GM21526 (cell line): ENCODE measurements around the gene NARF.
"Not testable (repeated sequence)": the region's sequence is repeated elsewhere in the genome, so short reads cannot be mapped to it uniquely, and the experiment has no call there.

Experiments used
- ATAC-seq: cut with Tn5 transposase; IDR thresholded peaks from one replicate; pipeline ENCODE4 v1.9.1; 2021; ENCODE audit warnings: moderate library complexity; ENCODE audit not compliant: unreplicated experiment, low FRiP score

NARF gene

GRCh38 chr17:82528484-82529265, 70.1 kb downstream of the NARF start:
- ATAC-seq = no peak

DNA sequence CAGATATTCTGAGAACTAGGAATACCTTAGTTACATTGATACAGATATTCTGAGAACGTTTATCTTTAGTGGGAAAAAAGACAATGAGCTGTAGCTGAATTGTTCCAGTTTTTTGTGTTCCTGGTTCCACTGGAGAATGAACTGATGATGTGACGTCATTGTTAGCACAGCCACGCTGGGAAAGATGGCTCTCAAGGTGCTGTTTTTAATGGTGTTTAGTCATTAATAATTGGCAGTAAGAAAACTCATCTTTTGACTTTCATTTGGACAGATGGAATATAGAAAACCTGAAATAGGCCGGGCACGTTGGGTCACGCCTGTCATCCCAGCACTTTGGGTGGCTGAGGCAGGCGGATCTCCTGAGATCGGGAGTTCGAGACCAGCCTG, 71.4 kb downstream of the NARF start:
- ATAC-seq = no peak

DNA sequence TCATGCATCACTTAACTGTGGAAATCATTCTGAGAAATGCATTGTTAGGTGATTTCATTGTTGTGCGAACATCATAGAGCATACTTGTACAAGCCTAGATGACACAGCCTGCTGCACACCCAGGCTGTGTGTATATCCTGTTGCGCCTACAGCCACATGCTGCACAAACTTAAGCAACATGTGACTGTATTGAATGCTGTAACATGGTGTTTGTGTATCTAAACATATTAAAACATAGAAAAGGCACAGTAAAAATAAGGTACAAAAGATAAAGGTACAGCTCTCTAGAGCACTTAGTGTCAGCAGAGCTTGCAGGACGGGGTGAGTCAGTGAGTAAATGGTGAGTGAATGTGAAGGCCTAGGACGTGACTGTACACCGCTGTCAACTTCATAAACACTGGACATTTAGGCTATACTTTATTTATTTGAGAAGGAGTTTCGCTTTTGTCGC, 72.9 kb downstream of the NARF start:
- ATAC-seq = no peak

DNA sequence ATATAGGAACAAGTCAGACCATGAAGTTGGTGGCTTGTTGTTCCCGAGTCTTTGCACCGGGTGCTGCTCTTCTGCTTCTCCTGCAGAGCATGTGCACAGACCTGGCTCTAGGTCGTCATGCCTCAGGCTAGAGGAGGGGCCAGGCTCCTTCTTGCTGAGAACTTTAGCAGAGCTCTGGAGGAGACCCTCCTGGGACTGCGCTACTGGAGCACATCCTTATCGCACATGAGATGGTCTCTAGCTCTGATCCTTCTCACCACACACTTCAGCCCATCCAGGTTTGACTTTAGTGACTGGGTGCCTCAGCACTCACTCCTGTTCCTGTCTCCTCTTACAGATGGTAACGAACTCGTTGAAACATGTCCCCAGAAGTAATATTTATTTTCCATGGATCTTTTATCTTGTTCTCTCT, 75.9 kb downstream of the NARF start:
- ATAC-seq = no peak

DNA sequence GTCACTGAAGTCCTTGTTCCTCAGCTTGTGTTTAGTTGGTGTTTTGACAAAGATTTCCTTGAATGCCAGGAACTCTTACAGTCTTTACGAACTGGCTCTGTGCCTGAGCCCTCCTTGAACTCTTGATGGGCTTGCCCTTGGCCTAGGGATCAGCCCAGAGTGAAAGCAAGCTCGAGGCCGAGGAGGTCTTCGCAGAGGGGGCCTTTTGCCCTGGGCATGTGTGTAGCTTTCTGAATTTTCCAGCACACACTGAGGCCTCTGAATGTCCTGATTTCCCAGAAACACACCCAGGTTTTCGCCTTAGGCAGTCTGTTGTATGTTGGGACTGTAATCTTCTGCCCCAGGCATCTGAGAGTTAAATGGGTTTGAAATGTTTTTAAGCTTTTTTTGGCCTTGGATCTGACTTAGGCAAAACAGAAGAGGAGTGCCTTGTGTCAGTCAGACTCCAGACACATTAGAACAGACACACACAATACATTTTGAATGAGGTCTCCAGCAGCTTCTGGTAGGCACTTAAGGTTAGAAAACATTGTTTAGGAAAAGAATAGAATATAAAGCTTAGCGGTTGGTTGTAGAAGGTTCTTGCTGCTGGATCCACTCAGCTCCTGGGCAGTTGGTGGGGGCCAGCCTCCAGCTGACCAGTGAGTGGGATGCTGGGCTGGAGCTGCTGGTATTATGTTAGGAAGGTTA, 78.1 kb downstream of the NARF start:
- no peak for ATAC-seq

DNA sequence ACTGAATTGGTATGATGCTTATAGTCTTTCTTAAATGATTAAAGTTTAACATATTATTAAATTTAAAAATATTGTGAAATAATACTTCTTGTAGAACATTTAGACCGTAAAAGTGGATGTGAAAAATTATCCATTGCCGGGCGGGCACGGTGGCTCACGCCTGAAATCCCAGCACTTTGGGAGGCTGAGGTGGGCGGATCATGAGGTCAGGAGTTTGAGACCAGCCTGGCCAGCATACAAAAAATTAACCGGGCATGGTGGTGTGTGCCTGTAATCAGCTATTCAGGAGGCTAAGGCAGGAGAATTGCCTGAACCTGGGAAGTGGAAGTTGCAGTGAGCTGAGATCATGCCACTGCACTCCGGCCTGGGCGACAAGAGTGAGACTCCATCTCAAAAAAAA, 78.7 kb downstream of the NARF start:
- not testable (repeated sequence) for ATAC-seq

GRCh38 chr17:82539076-82539475, 80.5 kb downstream of the NARF start:
- ATAC-seq = not testable (repeated sequence)
